ENCODE results near the gene TMTC4. TPM values are rescaled to one million over a fixed set of nuclear protein-coding genes. Genes with fewer than 3 reads are reported as not detected.

Gene TMTC4
- total RNA-seq, 1 experiment from 2014 or later: 14.6 TPM

DNA sequence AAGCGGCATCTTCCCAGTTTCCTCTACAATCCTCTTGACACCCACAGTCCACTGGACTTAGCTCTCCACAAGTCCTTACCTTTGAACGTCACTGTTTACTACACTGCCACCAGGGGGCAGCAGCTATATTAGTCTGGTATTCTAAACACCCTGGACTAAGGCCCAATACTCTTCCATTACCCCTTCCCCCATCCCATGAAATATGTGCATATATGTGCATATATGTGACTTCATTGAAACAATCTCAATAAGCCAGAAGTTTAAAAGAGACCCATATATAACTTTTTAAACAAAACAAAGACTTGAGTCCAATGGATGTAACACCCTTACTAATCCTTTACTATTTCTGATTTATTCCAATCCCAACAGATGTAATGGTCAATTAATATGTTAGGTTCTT lies 101.5 kb downstream of the TMTC4 start:
- no TSS peak for BruUV-seq (replicated peaks)
- ChIA-PET CTCF (interaction anchor here (0.6 kb wide), 4 partner anchors 13 to 1184 kb away, joined by 3 to 10 read pairs (median 4); no protein-coding TSS in a partner anchor), POLR2A (no interaction called here)
- no peaks in the 10 kb centered on the region for H3K36me3 ChIP-seq (ENCODE audit: control insufficient read depth, insufficient read depth, low read length)
- intact Hi-C loops (cut with micrococcal nuclease; ENCODE audit: unreplicated experiment): no loop called here
- H3K9me3 ChIP-seq (ENCODE audit: control insufficient read depth, insufficient read depth, low read depth, low read length): no peaks in the 10 kb centered on the region
- no peaks in the 10 kb centered on the region for H3K4me1 ChIP-seq (ENCODE audit: control insufficient read depth, insufficient read depth, low read length)
- TF ChIP-seq, protein P1, sequence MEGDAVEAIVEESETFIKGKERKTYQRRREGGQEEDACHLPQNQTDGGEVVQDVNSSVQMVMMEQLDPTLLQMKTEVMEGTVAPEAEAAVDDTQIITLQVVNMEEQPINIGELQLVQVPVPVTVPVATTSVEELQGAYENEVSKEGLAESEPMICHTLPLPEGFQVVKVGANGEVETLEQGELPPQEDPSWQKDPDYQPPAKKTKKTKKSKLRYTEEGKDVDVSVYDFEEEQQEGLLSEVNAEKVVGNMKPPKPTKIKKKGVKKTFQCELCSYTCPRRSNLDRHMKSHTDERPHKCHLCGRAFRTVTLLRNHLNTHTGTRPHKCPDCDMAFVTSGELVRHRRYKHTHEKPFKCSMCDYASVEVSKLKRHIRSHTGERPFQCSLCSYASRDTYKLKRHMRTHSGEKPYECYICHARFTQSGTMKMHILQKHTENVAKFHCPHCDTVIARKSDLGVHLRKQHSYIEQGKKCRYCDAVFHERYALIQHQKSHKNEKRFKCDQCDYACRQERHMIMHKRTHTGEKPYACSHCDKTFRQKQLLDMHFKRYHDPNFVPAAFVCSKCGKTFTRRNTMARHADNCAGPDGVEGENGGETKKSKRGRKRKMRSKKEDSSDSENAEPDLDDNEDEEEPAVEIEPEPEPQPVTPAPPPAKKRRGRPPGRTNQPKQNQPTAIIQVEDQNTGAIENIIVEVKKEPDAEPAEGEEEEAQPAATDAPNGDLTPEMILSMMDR (IDR thresholded peaks at IDR 0.05): peak; percentile 70
- TF ChIP-seq TCF7L2 (IDR thresholded peaks at IDR 0.05; ENCODE audit: low read depth, low read length): no peak
- DNase-seq (ENCODE audit: low read depth, low spot score) (peak; percentile 48), ATAC-seq (peak; percentile 87)
- no peak overlapping the region for H3K4me3 ChIP-seq (ENCODE audit: low read depth in 2 of 2, low read length in 2 of 2)
- in situ Hi-C loops (cut with HindIII; ENCODE audit: low pct_unique_long_range_greater_than_20kb, low sequenced_read_pairs): no loop called here
- H3K27ac ChIP-seq (ENCODE audit: low read length): no peak overlapping the region
- no peaks in the 10 kb centered on the region for H3K27me3 ChIP-seq (ENCODE audit: control insufficient read depth, insufficient read depth, low read length)

DNA sequence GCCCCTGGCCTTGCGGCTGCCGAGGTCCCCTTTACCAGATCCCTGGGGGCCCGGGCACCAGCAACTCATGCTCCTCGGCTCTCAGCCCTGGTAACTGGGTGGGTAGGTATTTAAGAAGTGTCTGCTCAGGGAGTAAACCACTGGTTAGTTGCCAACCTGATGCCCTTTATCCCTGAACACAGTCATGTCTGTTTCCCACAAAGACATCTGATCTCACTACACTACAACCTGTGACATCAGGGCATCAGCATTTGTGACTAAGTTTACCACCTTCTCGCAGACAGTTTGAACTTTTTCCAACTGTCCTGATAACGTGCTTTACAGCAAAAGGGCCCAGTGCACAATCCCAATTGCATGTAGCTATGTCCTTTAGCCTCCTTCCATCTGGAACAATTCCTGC lies 108.1 kb downstream of the TMTC4 start:
- Histone ChIP-seq H3K36me3 (ENCODE audit: control insufficient read depth, insufficient read depth, low read length) (no peaks in the 10 kb centered on the region), H3K27ac (ENCODE audit: low read length) (no peak overlapping the region), H3K4me1 (ENCODE audit: control insufficient read depth, insufficient read depth, low read length) (no peaks in the 10 kb centered on the region), H3K27me3 (ENCODE audit: control insufficient read depth, insufficient read depth, low read length) (no peaks in the 10 kb centered on the region), H3K9me3 (ENCODE audit: control insufficient read depth, insufficient read depth, low read depth, low read length) (no peaks in the 10 kb centered on the region), H3K4me3 (ENCODE audit: low read depth in 2 of 2, low read length in 2 of 2) (no peak overlapping the region)
- POLR2A ChIA-PET: no interaction called here
- in situ Hi-C loops (cut with HindIII; ENCODE audit: low pct_unique_long_range_greater_than_20kb, low sequenced_read_pairs): no loop called here
- BruUV-seq (replicated peaks): no TSS peak
- DNase-seq (ENCODE audit: low read depth, low spot score) (no peak), ATAC-seq (no peak)
- intact Hi-C loops (cut with micrococcal nuclease; ENCODE audit: unreplicated experiment): no loop called here
- CTCF ChIA-PET: no interaction called here
- TF ChIP-seq, protein P1 (IDR thresholded peaks at IDR 0.05): no peak
- TF ChIP-seq POLR2AphosphoS5 (IDR thresholded peaks at IDR 0.05; ENCODE audit: low read depth, low read length): no peak
- no peak for TF ChIP-seq SIN3A (IDR thresholded peaks at IDR 0.05; ENCODE audit: borderline replicate concordance, insufficient read depth, low read depth, low read length)
- TF ChIP-seq TCF7L2 (IDR thresholded peaks at IDR 0.05; ENCODE audit: low read depth, low read length): no peak
- TF ChIP-seq, protein P2, sequence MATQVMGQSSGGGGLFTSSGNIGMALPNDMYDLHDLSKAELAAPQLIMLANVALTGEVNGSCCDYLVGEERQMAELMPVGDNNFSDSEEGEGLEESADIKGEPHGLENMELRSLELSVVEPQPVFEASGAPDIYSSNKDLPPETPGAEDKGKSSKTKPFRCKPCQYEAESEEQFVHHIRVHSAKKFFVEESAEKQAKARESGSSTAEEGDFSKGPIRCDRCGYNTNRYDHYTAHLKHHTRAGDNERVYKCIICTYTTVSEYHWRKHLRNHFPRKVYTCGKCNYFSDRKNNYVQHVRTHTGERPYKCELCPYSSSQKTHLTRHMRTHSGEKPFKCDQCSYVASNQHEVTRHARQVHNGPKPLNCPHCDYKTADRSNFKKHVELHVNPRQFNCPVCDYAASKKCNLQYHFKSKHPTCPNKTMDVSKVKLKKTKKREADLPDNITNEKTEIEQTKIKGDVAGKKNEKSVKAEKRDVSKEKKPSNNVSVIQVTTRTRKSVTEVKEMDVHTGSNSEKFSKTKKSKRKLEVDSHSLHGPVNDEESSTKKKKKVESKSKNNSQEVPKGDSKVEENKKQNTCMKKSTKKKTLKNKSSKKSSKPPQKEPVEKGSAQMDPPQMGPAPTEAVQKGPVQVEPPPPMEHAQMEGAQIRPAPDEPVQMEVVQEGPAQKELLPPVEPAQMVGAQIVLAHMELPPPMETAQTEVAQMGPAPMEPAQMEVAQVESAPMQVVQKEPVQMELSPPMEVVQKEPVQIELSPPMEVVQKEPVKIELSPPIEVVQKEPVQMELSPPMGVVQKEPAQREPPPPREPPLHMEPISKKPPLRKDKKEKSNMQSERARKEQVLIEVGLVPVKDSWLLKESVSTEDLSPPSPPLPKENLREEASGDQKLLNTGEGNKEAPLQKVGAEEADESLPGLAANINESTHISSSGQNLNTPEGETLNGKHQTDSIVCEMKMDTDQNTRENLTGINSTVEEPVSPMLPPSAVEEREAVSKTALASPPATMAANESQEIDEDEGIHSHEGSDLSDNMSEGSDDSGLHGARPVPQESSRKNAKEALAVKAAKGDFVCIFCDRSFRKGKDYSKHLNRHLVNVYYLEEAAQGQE (IDR thresholded peaks at IDR 0.05; ENCODE audit: insufficient read depth in 1 of 2, low read depth in 2 of 2, low read length in 1 of 2): no peak
